ENCODE data around the gene KIF4A. TPM values are rescaled to one million over a fixed set of nuclear protein-coding genes. Genes with fewer than 3 reads are reported as not detected.

The KIF4A gene
- total and polyA plus RNA-seq, 10 of the 15 experiments (the other 5 are each of a cell fraction or from before 2014, with no cell fraction given), result 10.8 to 28.8 (median 22.5) TPM

- 56% methylated on average over 1 of the region's 1 CpG for WGBS (ENCODE audit: insufficient coverage, insufficient replicate concordance, low lambda C conversion rate, missing lambda C conversion rate)
- POLR2A ChIA-PET, result no interaction called here
These were observed 41.3 kb downstream of the KIF4A start for GRCh38 chrX:70331161-70331560.

More at GRCh38 chrX:70331161-70331560, 41.3 kb downstream of the KIF4A start:
- CTCF ChIA-PET, result interaction anchor here (2.0 kb wide), 1 partner anchor 16 kb away, joined by 4 read pairs; no protein-coding TSS in a partner anchor
- BruUV-seq (replicated peaks), result no TSS peak
- H3K4me1 ChIP-seq (ENCODE audit: control insufficient read depth, insufficient read depth, low read length), result no peaks in the 10 kb centered on the region
- H3K4me2 ChIP-seq (ENCODE audit: control insufficient read depth, insufficient read depth), result no peak overlapping the region
- no peaks in the 10 kb centered on the region for H3K27me3 ChIP-seq (replicated peaks in 1 of 2; ENCODE audit: control insufficient read depth in 2 of 2, insufficient read depth in 2 of 2, low read length in 1 of 2)
- no peak overlapping the region for H3K27ac ChIP-seq (ENCODE audit: control insufficient read depth, insufficient read depth)
- no peak overlapping the region for H2AFZ ChIP-seq (ENCODE audit: control insufficient read depth, low read depth, low read length)
- H3K79me2 ChIP-seq (ENCODE audit: control insufficient read depth, insufficient read depth, low read length), result no peaks in the 10 kb centered on the region
- SMC1A ChIA-PET (ENCODE audit: uncharacterized antibody, unreplicated experiment), result no interaction called here
- no peaks in the 10 kb centered on the region for H3K36me3 ChIP-seq (ENCODE audit: control insufficient read depth in 2 of 2, insufficient read depth in 2 of 2, low read length in 1 of 2)
- RAD21 ChIA-PET (ENCODE audit: unreplicated experiment), result no interaction called here
- in situ Hi-C loops (cut with MboI), result no loop called here
- no peak for DNase-seq (ENCODE audit: low read depth, low spot score)
- H3K9me3 ChIP-seq (replicated peaks; ENCODE audit: control insufficient read depth, insufficient read depth, low read length), result no peaks in the 10 kb centered on the region
- H3K9ac ChIP-seq (ENCODE audit: control insufficient read depth, insufficient read depth, low read length), result no peak overlapping the region
- no peaks in the 10 kb centered on the region for H4K20me1 ChIP-seq (ENCODE audit: control insufficient read depth, insufficient read depth)
- FAIRE-seq, result no peak
- no peak for ATAC-seq
- TF ChIP-seq SIN3A (IDR thresholded peaks at IDR 0.05; ENCODE audit: low read depth, low read length) (no peak), NKRF (conservative IDR thresholded peaks at IDR 0.05) (no peak), MLLT1 (IDR thresholded peaks at IDR 0.05) (no peak), MYB (IDR thresholded peaks at IDR 0.05; ENCODE audit: borderline replicate concordance, low read depth, low read length) (no peak), CREM (IDR thresholded peaks at IDR 0.05; ENCODE audit: low read depth) (no peak)
- intact Hi-C loops (cut with micrococcal nuclease; ENCODE audit: unreplicated experiment), result no loop called here
- no peak overlapping the region for H3K4me3 ChIP-seq

Data from GM12878 (cell line).